ENCODE data around the gene SMARCD3. TPM values are rescaled to one million over a fixed set of nuclear protein-coding genes. Genes with fewer than 3 reads are reported as not detected.

SMARCD3 gene
- total RNA-seq, 2 donors from 2014 or later: 81.5 to 125 TPM

DNA sequence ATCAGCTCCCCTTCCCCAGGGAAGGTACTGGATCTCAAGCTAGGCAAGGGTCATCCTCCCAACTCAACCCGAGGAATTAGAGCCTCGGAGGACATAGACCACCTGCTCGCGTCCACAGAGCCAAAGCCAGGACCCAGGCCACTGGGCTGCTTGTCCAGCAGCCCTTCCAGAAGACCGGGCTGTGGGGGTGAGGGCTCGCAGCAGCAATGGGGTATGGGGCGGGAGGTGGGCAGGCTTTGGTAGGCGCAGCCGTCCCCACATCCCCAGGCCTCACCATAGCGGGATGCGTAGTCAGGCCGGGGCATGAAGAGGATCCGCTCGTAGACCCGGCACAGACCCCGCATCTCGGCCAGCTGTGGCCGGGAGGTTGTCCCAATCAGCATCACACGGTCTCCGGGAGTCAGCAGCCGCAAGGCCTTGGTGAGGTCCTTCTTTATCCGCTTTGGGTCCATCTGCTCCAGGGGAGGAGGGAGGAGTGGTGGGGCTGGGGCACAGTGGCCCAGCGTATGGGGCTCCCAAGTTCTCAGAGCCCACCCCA is 56.4 kb downstream of the SMARCD3 start:
- TF ChIP-seq CTCF (IDR thresholded peaks at IDR 0.05): no peak
- Histone ChIP-seq H3K9me3 (no peaks in the 10 kb centered on the region), H3K36me3 (no peaks in the 10 kb centered on the region), H3K27me3 (no peaks in the 10 kb centered on the region), H3K4me3 (no peak overlapping the region), H3K27ac (no peak overlapping the region), H3K4me1 (peaks cover 0 to 3% of the 10 kb centered on the region in 2 donors)
- no peak for DNase-seq (ENCODE audit: low spot score)

GRCh38 chr7:151191544-151191943 is 57.0 kb downstream of the SMARCD3 start:
- Histone ChIP-seq H3K4me3 (no peak overlapping the region), H3K4me1 (peaks cover 0 to 3% of the 10 kb centered on the region in 2 donors), H3K27me3 (no peaks in the 10 kb centered on the region), H3K9me3 (no peaks in the 10 kb centered on the region), H3K36me3 (no peaks in the 10 kb centered on the region), H3K27ac (no peak overlapping the region)
- no peak for TF ChIP-seq CTCF (IDR thresholded peaks at IDR 0.05)
- no peak for DNase-seq (ENCODE audit: low spot score)

DNA sequence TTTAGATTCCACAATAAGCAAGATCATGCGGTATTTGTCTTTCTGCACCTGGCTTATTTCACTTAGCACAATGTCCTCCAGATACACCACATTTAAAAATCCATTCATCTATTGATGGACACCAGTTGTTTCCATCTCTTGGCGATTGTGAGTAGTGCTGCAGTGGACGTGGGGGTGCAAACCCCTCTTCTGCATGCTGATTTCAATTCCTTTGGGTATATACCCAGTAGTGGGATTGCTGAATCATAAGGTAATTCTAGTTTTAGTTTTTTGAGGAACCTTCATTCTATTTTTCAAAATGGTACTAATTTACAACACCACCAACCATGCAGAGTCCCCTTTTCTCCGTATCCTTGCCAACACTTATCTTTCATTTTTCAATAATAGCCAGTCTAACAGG is 59.5 kb downstream of the SMARCD3 start:
- TF ChIP-seq CTCF (IDR thresholded peaks at IDR 0.05): no peak
- DNase-seq (ENCODE audit: low spot score): no peak
- Histone ChIP-seq H3K9me3 (no peaks in the 10 kb centered on the region), H3K4me3 (no peak overlapping the region), H3K27me3 (no peaks in the 10 kb centered on the region), H3K36me3 (no peaks in the 10 kb centered on the region), H3K4me1 (peaks cover 0 to 3% of the 10 kb centered on the region in 2 donors), H3K27ac (no peak overlapping the region)

MicroRNAs within 50 kb of the gene (microRNA counts, 767-probe panel; counts per million panel counts)
- microRNA hsa-miR-671-3p (0 to 31.0 counts per million in 2 donors), microRNA hsa-miR-671-5p (0 to 1,837 counts per million in 2 donors)

Other genes starting within 250 kb of the SMARCD3 start
- gene ATG9B, start 224.2 kb downstream of the SMARCD3 start, total RNA-seq: not detected
- gene ABCB8, start 220.2 kb downstream of the SMARCD3 start, total RNA-seq: 10 to 100 TPM; 11.9 to 20.6 TPM
- 1 to 10 TPM; 1.1 to 1.2 TPM for gene ASIC3, start 200.2 kb downstream of the SMARCD3 start, total RNA-seq
- gene CDK5, start 190.8 kb downstream of the SMARCD3 start, total RNA-seq: 1 to 10 TPM; 4.4 to 4.9 TPM
- 100 to 1,000 TPM in 1 of 2 donors, 10 to 100 TPM in 1; 55.3 to 114 TPM for gene SLC4A2, start 189.1 kb downstream of the SMARCD3 start, total RNA-seq
- 10 to 100 TPM; 85.9 to 96.4 TPM for gene FASTK, start 167.9 kb downstream of the SMARCD3 start, total RNA-seq
- 10 to 100 TPM; 28.0 to 53.6 TPM for gene TMUB1, start 165.2 kb downstream of the SMARCD3 start, total RNA-seq
- gene AGAP3, start 162.2 kb downstream of the SMARCD3 start, total RNA-seq: 10 to 100 TPM; 29.8 to 42.1 TPM
- not detected for gene GBX1, start 81.0 kb downstream of the SMARCD3 start, total RNA-seq
- 10 to 100 TPM in 1 of 2 donors, 1 to 10 TPM in 1; 4.0 to 11.6 TPM for gene ASB10, start 61.4 kb downstream of the SMARCD3 start, total RNA-seq
- gene H2BK1, start 38.2 kb downstream of the SMARCD3 start, total RNA-seq: not detected
- 10 to 100 TPM; 29.7 to 38.6 TPM for gene ABCF2, start 21.5 kb downstream of the SMARCD3 start, total RNA-seq
- 10 to 100 TPM; 24.7 to 38.1 TPM for gene CHPF2, start 16.2 kb downstream of the SMARCD3 start, total RNA-seq
- 10 to 100 TPM; 33.5 to 39.6 TPM for gene NUB1, start 93.1 kb upstream of the SMARCD3 start, total RNA-seq
- gene WDR86, start 161.3 kb upstream of the SMARCD3 start, total RNA-seq: 1 to 10 TPM in 1 of 2 donors, under 1 TPM in 1; 0.33 to 1.6 TPM
- gene CRYGN, start 191.4 kb upstream of the SMARCD3 start, total RNA-seq: under 1 TPM in 1 of 2 donors, not detected in 1; 0.90 TPM

Measured in right atrium auricular region (tissue), 2 donors.